Measurements from ENCODE around the gene EOLA1.

GRCh38 chrX:149504226-149504914 is 36.4 kb upstream of the EOLA1 start:
- TF ChIP-seq EP300 (IDR thresholded peaks at IDR 0.05; ENCODE audit: low read depth): no peak
- TF ChIP-seq CTCF (IDR thresholded peaks at IDR 0.05): peak in 2 of 5 experiments; percentile 5 to 15

All from transverse colon (tissue), 3 donors.